NB4 (cell line): ENCODE data around the gene MAPRE3.

Source experiments
- DNase-seq: peaks from one replicate; pipeline ENCODE4 v3.0.0; 2010; ENCODE audit warnings: low read depth
- H3K4me3 ChIP-seq: one replicate; pipeline ENCODE4 v1.5.1; 2011; ENCODE audit warnings: mild to moderate bottlenecking, low read depth, low read length, moderate library complexity
- CTCF ChIP-seq: IDR thresholded peaks from one replicate; pipeline ENCODE4 v1.5.1; 2012; ENCODE audit warnings: low read depth, low read length
- MAX ChIP-seq: IDR thresholded peaks from 2 replicates; pipeline ENCODE4 v1.6.1; 2011; ENCODE audit warnings: low read depth, low read length
- MYC ChIP-seq: IDR thresholded peaks from 2 replicates; pipeline ENCODE4 v1.6.1; 2011; ENCODE audit warnings: low read depth, low read length
- POLR2A ChIP-seq: IDR thresholded peaks from 2 replicates; pipeline ENCODE4 v1.6.1; 2011; ENCODE audit warnings: mild to moderate bottlenecking; ENCODE audit not compliant: insufficient read length; ENCODE audit errors: extremely low read depth

Gene MAPRE3

GRCh38 chr2:27033253-27033852, 62.9 kb downstream of the MAPRE3 start:
- H3K4me3 ChIP-seq: peak overlapping the region; percentile 94

GRCh38 chr2:27038012-27038411, 67.6 kb downstream of the MAPRE3 start:
- TF ChIP-seq CTCF: no peak
- no peak for TF ChIP-seq MYC
- TF ChIP-seq POLR2A: no peak
- no peak for TF ChIP-seq MAX
- no peak overlapping the region for H3K4me3 ChIP-seq

More at GRCh38 chr2:27033253-27033852, 62.9 kb downstream of the MAPRE3 start:
- no peak for DNase-seq
- no peak for TF ChIP-seq CTCF
- TF ChIP-seq MAX: no peak
- no peak for TF ChIP-seq MYC

GRCh38 chr2:27038631-27039339, 68.3 kb downstream of the MAPRE3 start:
- DNase-seq: no peak
- TF ChIP-seq MAX: no peak
- TF ChIP-seq CTCF: no peak
- TF ChIP-seq POLR2A: no peak
- no peak for TF ChIP-seq MYC
- no peak overlapping the region for H3K4me3 ChIP-seq

More at GRCh38 chr2:27038012-27038411, 67.6 kb downstream of the MAPRE3 start:
- no peak for DNase-seq

GRCh38 chr2:27039426-27039825, 69.0 kb downstream of the MAPRE3 start:
- no peak for TF ChIP-seq MAX
- TF ChIP-seq CTCF: no peak
- TF ChIP-seq POLR2A: no peak
- no peak for TF ChIP-seq MYC
- DNase-seq: no peak
- no peak overlapping the region for H3K4me3 ChIP-seq

- no peak overlapping the region for H3K4me3 ChIP-seq
- TF ChIP-seq MAX: no peak
- TF ChIP-seq POLR2A: no peak
- TF ChIP-seq CTCF: no peak
- no peak for TF ChIP-seq MYC
- no peak for DNase-seq
Measured at GRCh38 chr2:27039871-27040270, 69.4 kb downstream of the MAPRE3 start.
